ENCODE data around the gene STRADB.
"Not testable (repeated sequence)": the region's sequence is repeated elsewhere in the genome, so short reads cannot be mapped to it uniquely, and the experiment has no call there.

Gene STRADB

GRCh38 chr2:201428366-201428765 is 23.2 kb upstream of the STRADB start:
- not testable (repeated sequence) for H3K27ac ChIP-seq, H3K4me3 ChIP-seq

- H3K27ac ChIP-seq, H3K4me3 ChIP-seq: not testable (repeated sequence)
These were observed 21.7 kb upstream of the STRADB start for GRCh38 chr2:201429835-201430234.

GRCh38 chr2:201430322-201430721 is 21.2 kb upstream of the STRADB start:
- H3K4me3 ChIP-seq, H3K27ac ChIP-seq: not testable (repeated sequence)

- Histone ChIP-seq H3K4me3 (no peak overlapping the region), H3K27ac (no peak overlapping the region)
These were observed 20.7 kb upstream of the STRADB start for GRCh38 chr2:201430839-201431238.

- Histone ChIP-seq H3K27ac (peak overlapping the region in 14 of 21 experiments; percentile 2 to 57 (median 30)), H3K4me3 (no peak overlapping the region)
These were observed 19.4 kb upstream of the STRADB start for GRCh38 chr2:201432038-201432620.

- peak overlapping the region in 12 of 21 experiments; percentile 1 to 55 (median 30) for H3K27ac ChIP-seq
- H3K4me3 ChIP-seq, result no peak overlapping the region
These were observed 18.7 kb upstream of the STRADB start for GRCh38 chr2:201432621-201433393.

GRCh38 chr2:201433394-201433995 is 18.0 kb upstream of the STRADB start:
- peak overlapping the region in 6 of 21 experiments; percentile 1 to 55 (median 8) for H3K27ac ChIP-seq

GRCh38 chr2:201436141-201436540 is 15.4 kb upstream of the STRADB start:
- no peak overlapping the region for H3K27ac ChIP-seq
- H3K4me3 ChIP-seq, result no peak overlapping the region

More at GRCh38 chr2:201433394-201433995, 18.0 kb upstream of the STRADB start:
- H3K4me3 ChIP-seq, result no peak overlapping the region

GRCh38 chr2:201439336-201439922 is 12.1 kb upstream of the STRADB start:
- not testable (repeated sequence) for H3K27ac ChIP-seq, H3K4me3 ChIP-seq

- H3K27ac ChIP-seq, result no peak overlapping the region
- H3K4me3 ChIP-seq, result no peak overlapping the region
These were observed 11.4 kb upstream of the STRADB start for GRCh38 chr2:201440182-201440581.

GRCh38 chr2:201441409-201441808 is 10.1 kb upstream of the STRADB start:
- Histone ChIP-seq H3K4me3 (no peak overlapping the region), H3K27ac (no peak overlapping the region)

GRCh38 chr2:201444746-201445465 is 6.6 kb upstream of the STRADB start:
- Histone ChIP-seq H3K4me3 (no peak overlapping the region), H3K27ac (no peak overlapping the region)

GRCh38 chr2:201447086-201447485 is 4.5 kb upstream of the STRADB start:
- Histone ChIP-seq H3K4me3 (no peak overlapping the region), H3K27ac (no peak overlapping the region)

GRCh38 chr2:201448061-201448460 is 3.5 kb upstream of the STRADB start:
- H3K27ac ChIP-seq, result no peak overlapping the region
- H3K4me3 ChIP-seq, result no peak overlapping the region

- Histone ChIP-seq H3K27ac (no peak overlapping the region), H3K4me3 (no peak overlapping the region)
These were observed 2.8 kb upstream of the STRADB start for GRCh38 chr2:201448701-201449100.

- Histone ChIP-seq H3K4me3 (peak overlapping the region; percentile 62 to 94 (median 87)), H3K27ac (peak overlapping the region in 20 of 21 experiments; percentile 54 to 95 (median 88))
These were observed 617 bp upstream of the STRADB start for GRCh38 chr2:201450954-201451291.

- Histone ChIP-seq H3K27ac (peak overlapping the region in 20 of 21 experiments; percentile 54 to 95 (median 88)), H3K4me3 (peak overlapping the region; percentile 62 to 94 (median 87))
These were observed 750 bp downstream of the STRADB start for GRCh38 chr2:201452058-201452921.

- Histone ChIP-seq H3K27ac (no peak overlapping the region), H3K4me3 (no peak overlapping the region)
These were observed 1.5 kb downstream of the STRADB start for GRCh38 chr2:201452922-201453643.

All from skin epidermis (tissue), 12 donors.